Endodermal cell (in vitro differentiated cells): ENCODE results near the gene CELF2. TPM values are rescaled to one million over a fixed set of nuclear protein-coding genes. Genes with fewer than 3 reads are reported as not detected.

Experiments
- DNase-seq: peaks from one replicate; pipeline ENCODE4 v3.0.0-alpha.2; 2017
- H3K27ac ChIP-seq: 2 replicates; pipeline ENCODE4 v1.5.1; 2013; ENCODE audit warnings: mild to moderate bottlenecking, low read depth, low read length, moderate library complexity
- H3K27me3 ChIP-seq: 2 replicates; pipeline ENCODE4 v1.6.1; 2013; ENCODE audit warnings: mild to moderate bottlenecking, low read length, moderate library complexity; ENCODE audit not compliant: insufficient read depth, control insufficient read depth, poor library complexity, severe bottlenecking
- H3K36me3 ChIP-seq: 2 replicates; pipeline ENCODE4 v1.7.0; 2013; ENCODE audit warnings: mild to moderate bottlenecking, low read length, moderate library complexity; ENCODE audit not compliant: control insufficient read depth, insufficient read depth
- H3K4me1 ChIP-seq: one replicate; pipeline ENCODE4 v1.7.0; 2013; ENCODE audit warnings: low read length; ENCODE audit not compliant: control insufficient read depth, insufficient read depth
- H3K4me3 ChIP-seq: 2 replicates; pipeline ENCODE4 v1.5.1; 2013; ENCODE audit warnings: mild to moderate bottlenecking, low read length, moderate library complexity
- H3K9ac ChIP-seq: 2 replicates; pipeline ENCODE4 v1.6.1; 2013; ENCODE audit warnings: mild to moderate bottlenecking, low read length, moderate library complexity; ENCODE audit not compliant: poor library complexity, severe bottlenecking; ENCODE audit errors: extremely low read depth
- H3K9me3 ChIP-seq: 2 replicates; pipeline ENCODE4 v1.6.1; 2013; ENCODE audit warnings: mild to moderate bottlenecking, low read length, moderate library complexity; ENCODE audit not compliant: control insufficient read depth
- H3K27ac Mint-ChIP-seq: 2 replicates; pipeline ENCODE4 v1.8.0; 2020; ENCODE audit warnings: mixed read lengths
- H3K27me3 Mint-ChIP-seq: 2 replicates; pipeline ENCODE4 v1.8.0; 2021; ENCODE audit warnings: mild to moderate bottlenecking, mixed read lengths; ENCODE audit not compliant: insufficient read depth
- H3K36me3 Mint-ChIP-seq: 2 replicates; pipeline ENCODE4 v1.8.0; 2020; ENCODE audit warnings: low read depth, mixed read lengths
- H3K4me1 Mint-ChIP-seq: 2 replicates; pipeline ENCODE4 v1.8.0; 2020; ENCODE audit warnings: mixed read lengths
- H3K4me3 Mint-ChIP-seq: 2 replicates; pipeline ENCODE4 v1.8.0; 2020; ENCODE audit warnings: mild to moderate bottlenecking, moderate library complexity, mixed read lengths
- H3K9me3 Mint-ChIP-seq: 2 replicates; pipeline ENCODE4 v1.8.0; 2020; ENCODE audit warnings: mild to moderate bottlenecking, mixed read lengths
- CTCF ChIP-seq: fragments of 200-600 bp; sonication (generic); conservative IDR thresholded peaks from 2 replicates; pipeline ENCODE4 v1.5.0; 2021; ENCODE audit warnings: antibody characterized with exemption, mild to moderate bottlenecking
- WGBS, 2 experiments: methylation state at CpG; one replicate each; pipeline versions ENCODE4 v1.1.5 to v1.1.7; 2013; ENCODE audit warnings: missing lambda C conversion rate in 2 of 2, mixed read lengths in 1 of 2; ENCODE audit not compliant: insufficient coverage in 1 of 2, insufficient read length in 1 of 2; 5-methylcytosine and 5-hydroxymethylcytosine counted together
- total RNA-seq, 2 donors: library from RNA; stranded (reverse); fragmentation: NEBNext Ultra II Directional in 1 of 2; extraction: Animal tissue kit (Norgen Biotek cat#: 25700) in 1 of 2; gene quantifications; 2 replicates in 1 of 2; 3 replicates in 1 of 2; pipeline ENCODE4 v1.2.1, GENCODE V29; 2021

Gene CELF2
- total RNA-seq, 2 donors from 2014 or later = 79.9 to 96.1 TPM

- no peak for DNase-seq
- no peak for TF ChIP-seq CTCF
- no peak overlapping the region for H3K4me3 Mint-ChIP-seq
- peaks cover 3% of the 10 kb centered on the region for H3K4me1 ChIP-seq
- no peaks in the 10 kb centered on the region for H3K9me3 Mint-ChIP-seq
- 70 to 91% methylated on average over 4 of the region's 4 CpGs for WGBS, 2 experiments
- peak overlapping the region; percentile 66 for H3K27ac ChIP-seq
- no peak overlapping the region for H3K27ac Mint-ChIP-seq
- peaks cover 32% of the 10 kb centered on the region for H3K36me3 Mint-ChIP-seq
- H3K36me3 ChIP-seq = peaks cover 61% of the 10 kb centered on the region
- no peak overlapping the region for H3K4me3 ChIP-seq
- no peaks in the 10 kb centered on the region for H3K27me3 Mint-ChIP-seq
- peaks cover 29% of the 10 kb centered on the region for H3K4me1 Mint-ChIP-seq
- no peaks in the 10 kb centered on the region for H3K9me3 ChIP-seq
- no peaks in the 10 kb centered on the region for H3K27me3 ChIP-seq
- no peak overlapping the region for H3K9ac ChIP-seq
These were observed 248.8 kb downstream of the CELF2 start for GRCh38 chr10:11266426-11266825.

- TF ChIP-seq CTCF = peak; percentile 97
- H3K4me3 ChIP-seq = no peak overlapping the region
- peaks cover 3% of the 10 kb centered on the region for H3K4me1 ChIP-seq
- H3K36me3 ChIP-seq = peaks cover 63% of the 10 kb centered on the region
- H3K4me1 Mint-ChIP-seq = peaks cover 26% of the 10 kb centered on the region
- 47 to 50% methylated on average over 8 to 18 of the region's 18 CpGs for WGBS, 2 experiments
- H3K27me3 Mint-ChIP-seq = no peaks in the 10 kb centered on the region
- H3K27me3 ChIP-seq = no peaks in the 10 kb centered on the region
- H3K4me3 Mint-ChIP-seq = no peak overlapping the region
- H3K9ac ChIP-seq = no peak overlapping the region
- peak; percentile 97 for DNase-seq
- no peaks in the 10 kb centered on the region for H3K9me3 ChIP-seq
- H3K9me3 Mint-ChIP-seq = no peaks in the 10 kb centered on the region
- no peak overlapping the region for H3K27ac ChIP-seq
- H3K36me3 Mint-ChIP-seq = peaks cover 51% of the 10 kb centered on the region
- H3K27ac Mint-ChIP-seq = peak overlapping the region; percentile 91
These were observed 252.6 kb downstream of the CELF2 start for GRCh38 chr10:11270135-11270857.

GRCh38 chr10:11270858-11271179, 253.1 kb downstream of the CELF2 start:
- no peaks in the 10 kb centered on the region for H3K9me3 Mint-ChIP-seq
- no peak overlapping the region for H3K4me3 Mint-ChIP-seq
- Histone ChIP-seq H3K4me3 (no peak overlapping the region), H3K36me3 (peaks cover 68% of the 10 kb centered on the region), H3K9me3 (no peaks in the 10 kb centered on the region), H3K9ac (no peak overlapping the region), H3K4me1 (peaks cover 3% of the 10 kb centered on the region), H3K27me3 (no peaks in the 10 kb centered on the region), H3K27ac (no peak overlapping the region)
- 57 to 86% methylated on average over 4 to 7 of the region's 7 CpGs for WGBS, 2 experiments
- DNase-seq = no peak
- peaks cover 56% of the 10 kb centered on the region for H3K36me3 Mint-ChIP-seq
- H3K27me3 Mint-ChIP-seq = no peaks in the 10 kb centered on the region
- no peak for TF ChIP-seq CTCF
- no peak overlapping the region for H3K27ac Mint-ChIP-seq
- peaks cover 22% of the 10 kb centered on the region for H3K4me1 Mint-ChIP-seq
